ENCODE data around the gene COPG1. TPM values are rescaled to one million over a fixed set of nuclear protein-coding genes. Genes with fewer than 3 reads are reported as not detected.

COPG1 gene
- total and polyA plus RNA-seq, 11 donors = 78.6 to 121 (median 93.9) TPM

- ATAC-seq = no peak
Measured at GRCh38 chr3:129311054-129311902, 61.9 kb downstream of the COPG1 start.

GRCh38 chr3:129312021-129312639 is 62.7 kb downstream of the COPG1 start:
- Histone ChIP-seq H3K27ac (no peak overlapping the region), H3K9me3 (no peaks in the 10 kb centered on the region), H3K4me3 (no peak overlapping the region), H3K27me3 (no peaks in the 10 kb centered on the region), H3K4me1 (peaks cover 0 to 27% (median 16%) of the 10 kb centered on the region in 12 donors), H3K36me3 (no peaks in the 10 kb centered on the region)
- DNase-seq (no peak), ATAC-seq (no peak)
- intact Hi-C loops (cut with DNase I) = loop anchor here in 3 of 10 donors (5.0 kb wide), 1 partner anchor 35 kb away; the partner anchor contains the start of gene HMCES (in 3 of the 3)
- WGBS, 4 donors = 65 to 94% (median 89%) methylated on average over 2 of the region's 2 CpGs
- no peak for TF ChIP-seq CTCF (IDR thresholded peaks at IDR 0.05)
- TF ChIP-seq POLR2A (IDR thresholded peaks at IDR 0.05) = no peak

More at GRCh38 chr3:129311054-129311902, 61.9 kb downstream of the COPG1 start:
- H3K27me3 ChIP-seq = no peaks in the 10 kb centered on the region
- H3K36me3 ChIP-seq = peaks cover 0 to 3% (median 0%) of the 10 kb centered on the region in 9 donors
- peaks cover 0 to 23% (median 12%) of the 10 kb centered on the region in 12 donors for H3K4me1 ChIP-seq
- 78 to 98% (median 92%) methylated on average over 2 to 3 of the region's 3 CpGs for WGBS, 4 donors
- TF ChIP-seq CTCF (IDR thresholded peaks at IDR 0.05) (no peak), POLR2A (IDR thresholded peaks at IDR 0.05) (no peak)
- no peak overlapping the region for H3K27ac ChIP-seq
- intact Hi-C loops (cut with DNase I) = loop anchor here in 3 of 10 donors (5.0 kb wide), 1 partner anchor 34 kb away; the partner anchor contains the start of gene HMCES (in 3 of the 3)
- H3K4me3 ChIP-seq = no peak overlapping the region
- no peaks in the 10 kb centered on the region for H3K9me3 ChIP-seq
- no peak for DNase-seq

GRCh38 chr3:129312671-129313414 is 63.4 kb downstream of the COPG1 start:
- peaks cover 0 to 34% (median 21%) of the 10 kb centered on the region in 12 donors for H3K4me1 ChIP-seq
- H3K27ac ChIP-seq = peak overlapping the region in 3 of 12 donors; percentile 35 to 93 (median 91)
- H3K27me3 ChIP-seq = no peaks in the 10 kb centered on the region
- ATAC-seq (no peak), DNase-seq (no peak)
- no peaks in the 10 kb centered on the region for H3K9me3 ChIP-seq
- TF ChIP-seq CTCF (IDR thresholded peaks at IDR 0.05) = no peak
- no peak for TF ChIP-seq POLR2A (IDR thresholded peaks at IDR 0.05)
- intact Hi-C loops (cut with DNase I) = loop anchor here in 3 of 10 donors (5.0 kb wide), 1 partner anchor 36 kb away; the partner anchor contains the start of gene HMCES (in 3 of the 3)
- H3K4me3 ChIP-seq = no peak overlapping the region
- no peaks in the 10 kb centered on the region for H3K36me3 ChIP-seq

- TF ChIP-seq CTCF (IDR thresholded peaks at IDR 0.05) (no peak), POLR2A (IDR thresholded peaks at IDR 0.05) (no peak)
- DNase-seq (no peak), ATAC-seq (no peak)
- Histone ChIP-seq H3K27me3 (no peaks in the 10 kb centered on the region), H3K4me3 (no peak overlapping the region), H3K36me3 (no peaks in the 10 kb centered on the region), H3K27ac (peak overlapping the region in 4 of 12 donors; percentile 35 to 93 (median 92)), H3K9me3 (no peaks in the 10 kb centered on the region), H3K4me1 (peaks cover 0 to 35% (median 21%) of the 10 kb centered on the region in 12 donors)
- intact Hi-C loops (cut with DNase I) = loop anchor here in 3 of 10 donors (5.0 kb wide), 1 partner anchor 36 kb away; the partner anchor contains the start of gene HMCES (in 3 of the 3)
Measured at GRCh38 chr3:129313415-129313664, 63.9 kb downstream of the COPG1 start.
